Lower leg skin (tissue), 3 donors: ENCODE data around the gene C20orf96.

ENCODE experiments used
- POLR2A ChIP-seq, 2 donors: fragments of 450-650 bp; IDR thresholded peaks; one replicate each; pipeline ENCODE4 v1.6.1; 2016 to 2017; ENCODE audit warnings: antibody characterized with exemption in 2 of 2, mild to moderate bottlenecking in 1 of 2, moderate library complexity in 1 of 2
- TF ChIP-seq, protein P1 (sequence below), 3 donors: fragments of 450-650 bp; IDR thresholded peaks; one replicate each; pipeline ENCODE4 v1.5.1; 2016; ENCODE audit warnings: antibody characterized with exemption in 3 of 3, mild to moderate bottlenecking in 3 of 3, moderate library complexity in 2 of 3

DNA sequence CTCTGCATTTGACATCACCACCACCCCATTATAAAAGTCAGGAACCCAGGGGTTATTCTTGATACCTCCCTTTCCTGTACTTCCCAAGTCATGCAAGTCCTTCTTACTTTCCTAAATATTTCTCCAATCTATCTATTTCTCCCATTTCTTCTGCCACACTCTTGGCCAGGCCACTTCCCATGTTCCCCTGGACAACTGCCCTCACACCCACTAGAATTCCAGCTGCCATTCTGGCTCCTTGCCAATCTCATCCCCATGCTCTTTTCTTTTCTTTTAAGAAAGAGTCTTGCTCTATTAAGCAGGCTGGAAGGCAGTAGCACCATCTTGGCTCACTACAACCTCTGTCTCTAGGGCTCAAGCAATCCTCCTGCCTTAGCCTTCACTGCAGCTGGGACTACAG lies 17.8 kb downstream of the C20orf96 start:
- TF ChIP-seq, protein P1, sequence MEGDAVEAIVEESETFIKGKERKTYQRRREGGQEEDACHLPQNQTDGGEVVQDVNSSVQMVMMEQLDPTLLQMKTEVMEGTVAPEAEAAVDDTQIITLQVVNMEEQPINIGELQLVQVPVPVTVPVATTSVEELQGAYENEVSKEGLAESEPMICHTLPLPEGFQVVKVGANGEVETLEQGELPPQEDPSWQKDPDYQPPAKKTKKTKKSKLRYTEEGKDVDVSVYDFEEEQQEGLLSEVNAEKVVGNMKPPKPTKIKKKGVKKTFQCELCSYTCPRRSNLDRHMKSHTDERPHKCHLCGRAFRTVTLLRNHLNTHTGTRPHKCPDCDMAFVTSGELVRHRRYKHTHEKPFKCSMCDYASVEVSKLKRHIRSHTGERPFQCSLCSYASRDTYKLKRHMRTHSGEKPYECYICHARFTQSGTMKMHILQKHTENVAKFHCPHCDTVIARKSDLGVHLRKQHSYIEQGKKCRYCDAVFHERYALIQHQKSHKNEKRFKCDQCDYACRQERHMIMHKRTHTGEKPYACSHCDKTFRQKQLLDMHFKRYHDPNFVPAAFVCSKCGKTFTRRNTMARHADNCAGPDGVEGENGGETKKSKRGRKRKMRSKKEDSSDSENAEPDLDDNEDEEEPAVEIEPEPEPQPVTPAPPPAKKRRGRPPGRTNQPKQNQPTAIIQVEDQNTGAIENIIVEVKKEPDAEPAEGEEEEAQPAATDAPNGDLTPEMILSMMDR (IDR thresholded peaks at IDR 0.05), result no peak
- TF ChIP-seq POLR2A (IDR thresholded peaks at IDR 0.05), result no peak
